HepG2 (cell line): ENCODE data around the gene ANKRD52. TPM values are rescaled to one million over a fixed set of nuclear protein-coding genes. Genes with fewer than 3 reads are reported as not detected.

Source experiments
- FOXC1 ChIP-seq: sonication (generic); formaldehyde crosslinking; IDR thresholded peaks from 2 replicates; pipeline ENCODE4 v1.8.0; 2022; ENCODE audit warnings: mild to moderate bottlenecking, missing genetic modification reagents, borderline replicate concordance
- HMG20B ChIP-seq: conservative IDR thresholded peaks from 2 replicates; pipeline ENCODE4 v1.6.1; 2016; ENCODE audit warnings: missing genetic modification reagents, missing compliant biosample characterization
- MIER3 ChIP-seq: IDR thresholded peaks from 2 replicates; pipeline ENCODE4 v1.6.1; 2016; ENCODE audit warnings: missing compliant biosample characterization, borderline replicate concordance
- NCOA2 ChIP-seq: sonication (generic); formaldehyde crosslinking; IDR thresholded peaks from 2 replicates; pipeline ENCODE4 v1.8.0; 2022; ENCODE audit warnings: inconsistent platforms
- PPARG ChIP-seq: conservative IDR thresholded peaks from 2 replicates; pipeline ENCODE4 v1.6.1; 2016; ENCODE audit warnings: missing biosample characterization, missing genetic modification reagents
- RBM39 ChIP-seq: fragments of 200-400 bp; formaldehyde crosslinking; IDR thresholded peaks from one replicate; pipeline ENCODE4 v1.6.1; 2018; ENCODE audit warnings: antibody characterized with exemption, mild to moderate bottlenecking, low read depth, low read length; ENCODE audit not compliant: poor library complexity, severe bottlenecking
- SIN3A ChIP-seq: IDR thresholded peaks from 2 replicates; pipeline ENCODE4 v1.6.1; 2011; ENCODE audit warnings: low read depth, mild to moderate bottlenecking, control low read depth, low read length, borderline replicate concordance
- SIN3B ChIP-seq: fragments of 150-350 bp; IDR thresholded peaks from 2 replicates; pipeline ENCODE4 v1.6.1; 2014; ENCODE audit warnings: low read length
- SKI ChIP-seq: fragments of 450-650 bp; IDR thresholded peaks from one replicate; pipeline ENCODE4 v1.6.1; 2018; ENCODE audit warnings: mild to moderate bottlenecking; ENCODE audit not compliant: partially characterized antibody
- YY1 ChIP-seq: IDR thresholded peaks from 2 replicates; pipeline ENCODE4 v1.6.1; 2011; ENCODE audit warnings: low read length, low read depth, moderate library complexity, mild to moderate bottlenecking; ENCODE audit not compliant: insufficient read depth, insufficient replicate concordance
- ZNF451 ChIP-seq: sonication (generic); formaldehyde crosslinking; IDR thresholded peaks from 2 replicates; pipeline ENCODE4 v1.5.0; 2020; ENCODE audit warnings: mild to moderate bottlenecking, missing genetic modification reagents
- ZNF557 ChIP-seq: sonication (generic); formaldehyde crosslinking; IDR thresholded peaks from 2 replicates; pipeline ENCODE4 v1.4.0; 2020; ENCODE audit warnings: missing genetic modification reagents
- ZNF713 ChIP-seq: sonication (generic); formaldehyde crosslinking; IDR thresholded peaks from 2 replicates; pipeline ENCODE4 v1.4.0; 2020; ENCODE audit warnings: mild to moderate bottlenecking, missing genetic modification reagents
- polyA plus RNA-seq, 8 experiments: library from polyadenylated mRNA; depleted of rRNA in 3 of 8; stranded (reverse) in 7 of 8; unstranded in 1 of 8; fragments of >200 nt; fragmentation: Illumina TruSeq in 4 of 8; extraction: Trizol in 4 of 8; gene quantifications; 2 replicates each; pipeline versions ENCODE4 v1.2.1 to v1.2.3, GENCODE V29; 2011 to 2016; ENCODE audit warnings: low read depth in 4 of 8, missing spikeins in 1 of 8, mixed read lengths in 1 of 8; ENCODE audit not compliant: insufficient read depth in 1 of 8
- total RNA-seq, 5 experiments: library from RNA; depleted of rRNA; stranded (reverse); fragments of >200 nt; fragmentation: Illumina TruSeq; extraction: Trizol; gene quantifications; 2 replicates each; pipeline ENCODE4 v1.2.3, GENCODE V29; 2016; ENCODE audit warnings: low read depth in 1 of 5
- TF ChIP-seq, protein P1 (sequence below): sonication (generic); formaldehyde crosslinking; IDR thresholded peaks from 2 replicates; pipeline ENCODE4 v1.4.0; 2020; ENCODE audit warnings: mild to moderate bottlenecking, missing genetic modification reagents
- TF ChIP-seq, protein P2 (sequence below): sonication (generic); formaldehyde crosslinking; IDR thresholded peaks from 2 replicates; pipeline ENCODE4 v1.8.0; 2022; ENCODE audit warnings: mild to moderate bottlenecking, missing genetic modification reagents; ENCODE audit not compliant: insufficient replicate concordance
- TF ChIP-seq, protein P3 (sequence below): sonication (generic); formaldehyde crosslinking; conservative IDR thresholded peaks from 2 replicates; pipeline ENCODE4 v1.4.0; 2020; ENCODE audit warnings: mild to moderate bottlenecking, missing genetic modification reagents, moderate library complexity

Gene ANKRD52
- total and polyA plus RNA-seq, 2 of the 13 experiments (the other 11 are each of a cell fraction or from before 2014, with no cell fraction given): 7.8 to 9.2 TPM

DNA sequence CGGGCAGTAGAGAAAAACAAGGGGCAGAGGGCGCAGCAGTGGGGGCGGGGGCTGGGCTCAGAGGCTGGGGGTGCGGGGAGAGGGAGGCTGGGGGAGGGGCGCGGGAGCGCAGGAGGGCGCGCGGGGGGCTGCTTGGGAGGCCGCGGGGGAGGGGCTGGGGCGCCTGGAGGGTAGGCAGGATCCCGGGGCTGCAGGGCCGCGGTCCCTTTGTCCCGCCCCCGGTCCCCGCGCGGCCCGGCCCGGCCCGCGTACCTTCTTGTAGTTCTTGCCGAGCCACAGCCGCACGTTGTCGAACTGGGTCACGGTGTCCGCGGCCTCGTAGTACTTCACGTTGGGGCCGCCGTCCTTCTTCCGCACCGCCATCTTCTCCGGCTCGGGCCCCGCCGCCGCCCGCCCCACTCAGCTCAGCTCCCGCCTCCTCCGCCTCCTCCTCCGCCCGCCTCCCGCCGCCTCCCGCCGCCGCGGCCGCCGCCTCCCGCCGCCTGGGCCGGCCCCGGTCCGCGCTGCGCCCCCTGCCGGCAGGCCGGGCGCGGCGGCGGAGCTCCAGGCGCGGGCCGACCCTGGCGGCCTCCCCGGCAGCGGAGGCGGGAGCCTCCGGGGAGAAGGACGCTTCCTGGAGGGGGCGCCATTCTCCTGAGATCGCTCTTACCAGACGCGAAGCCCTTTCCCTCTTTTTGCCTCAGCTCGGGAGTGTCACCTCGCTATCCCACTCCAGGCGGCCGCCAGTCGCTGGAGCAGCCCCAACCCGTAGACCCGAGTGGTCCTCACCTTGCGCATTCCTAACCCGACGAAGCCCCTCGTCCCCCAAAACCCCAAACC, 68.9 kb downstream of the ANKRD52 start, which contains the start of gene SMARCC2 (continued):
- TF ChIP-seq, protein P1, sequence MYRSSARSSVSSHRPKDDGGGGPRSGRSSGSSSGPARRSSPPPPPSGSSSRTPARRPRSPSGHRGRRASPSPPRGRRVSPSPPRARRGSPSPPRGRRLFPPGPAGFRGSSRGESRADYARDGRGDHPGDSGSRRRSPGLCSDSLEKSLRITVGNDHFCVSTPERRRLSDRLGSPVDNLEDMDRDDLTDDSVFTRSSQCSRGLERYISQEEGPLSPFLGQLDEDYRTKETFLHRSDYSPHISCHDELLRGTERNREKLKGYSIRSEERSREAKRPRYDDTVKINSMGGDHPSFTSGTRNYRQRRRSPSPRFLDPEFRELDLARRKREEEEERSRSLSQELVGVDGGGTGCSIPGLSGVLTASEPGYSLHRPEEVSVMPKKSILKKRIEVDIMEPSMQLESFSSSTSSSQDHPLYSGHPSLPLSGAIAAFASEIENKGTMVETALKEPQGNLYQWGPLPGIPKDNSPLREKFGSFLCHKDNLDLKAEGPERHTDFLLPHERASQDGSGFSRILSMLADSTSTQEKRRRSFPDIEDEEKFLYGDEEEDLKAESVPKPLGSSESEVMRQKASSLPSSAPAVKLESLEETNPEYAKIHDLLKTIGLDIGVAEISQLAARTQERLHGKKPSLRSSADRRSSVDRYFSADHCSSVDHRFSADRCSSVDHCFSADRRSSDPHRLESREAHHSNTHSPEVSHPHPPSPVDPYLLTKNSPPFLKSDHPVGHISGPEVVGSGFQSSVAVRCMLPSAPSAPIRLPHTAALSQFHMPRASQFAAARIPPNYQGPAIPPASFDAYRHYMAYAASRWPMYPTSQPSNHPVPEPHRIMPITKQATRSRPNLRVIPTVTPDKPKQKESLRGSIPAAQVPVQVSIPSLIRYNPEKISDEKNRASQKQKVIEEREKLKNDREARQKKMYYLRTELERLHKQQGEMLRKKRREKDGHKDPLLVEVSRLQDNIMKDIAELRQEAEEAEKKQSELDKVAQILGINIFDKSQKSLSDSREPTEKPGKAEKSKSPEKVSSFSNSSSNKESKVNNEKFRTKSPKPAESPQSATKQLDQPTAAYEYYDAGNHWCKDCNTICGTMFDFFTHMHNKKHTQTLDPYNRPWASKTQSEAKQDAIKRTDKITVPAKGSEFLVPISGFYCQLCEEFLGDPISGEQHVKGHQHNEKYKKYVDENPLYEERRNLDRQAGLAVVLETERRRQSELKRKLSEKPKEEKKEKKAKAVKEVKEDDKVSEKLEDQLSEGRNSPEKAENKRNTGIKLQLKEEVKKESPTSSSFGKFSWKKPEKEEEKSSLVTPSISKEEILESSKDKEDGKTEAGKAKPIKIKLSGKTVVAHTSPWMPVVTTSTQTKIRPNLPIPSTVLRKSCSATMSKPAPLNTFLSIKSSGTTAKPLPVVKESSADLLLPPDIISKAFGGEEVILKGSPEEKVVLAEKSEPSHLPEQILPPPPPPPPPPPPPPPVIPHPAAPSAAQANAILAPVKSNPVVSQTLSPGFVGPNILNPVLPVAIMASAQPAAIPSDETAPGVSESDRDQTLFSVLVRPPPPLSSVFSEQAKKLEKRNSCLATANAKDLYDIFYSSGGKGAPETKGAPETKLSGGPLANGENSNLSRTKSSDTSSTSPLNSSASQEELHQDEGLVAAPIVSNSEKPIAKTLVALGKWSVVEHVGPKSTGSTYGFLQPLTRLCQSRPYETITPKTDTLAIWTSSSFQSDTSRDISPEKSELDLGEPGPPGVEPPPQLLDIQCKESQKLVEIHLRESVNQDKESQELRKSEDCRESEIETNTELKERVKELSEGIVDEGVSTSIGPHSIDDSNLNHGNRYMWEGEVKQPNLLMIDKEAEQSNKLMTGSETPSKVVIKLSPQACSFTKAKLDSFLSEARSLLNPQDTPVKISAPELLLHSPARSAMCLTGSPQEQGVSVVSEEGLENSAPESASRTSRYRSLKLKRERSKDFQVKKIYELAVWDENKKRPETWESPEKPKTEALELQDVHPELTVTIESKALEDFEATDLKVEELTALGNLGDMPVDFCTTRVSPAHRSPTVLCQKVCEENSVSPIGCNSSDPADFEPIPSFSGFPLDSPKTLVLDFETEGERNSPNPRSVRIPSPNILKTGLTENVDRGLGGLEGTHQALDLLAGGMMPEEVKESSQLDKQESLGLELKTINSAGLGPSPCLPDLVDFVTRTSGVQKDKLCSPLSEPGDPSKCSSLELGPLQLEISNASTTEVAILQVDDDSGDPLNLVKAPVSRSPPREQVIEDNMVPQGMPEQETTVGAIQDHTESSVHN (CRISPR knock-in tag): no peak
- TF ChIP-seq, protein P2, sequence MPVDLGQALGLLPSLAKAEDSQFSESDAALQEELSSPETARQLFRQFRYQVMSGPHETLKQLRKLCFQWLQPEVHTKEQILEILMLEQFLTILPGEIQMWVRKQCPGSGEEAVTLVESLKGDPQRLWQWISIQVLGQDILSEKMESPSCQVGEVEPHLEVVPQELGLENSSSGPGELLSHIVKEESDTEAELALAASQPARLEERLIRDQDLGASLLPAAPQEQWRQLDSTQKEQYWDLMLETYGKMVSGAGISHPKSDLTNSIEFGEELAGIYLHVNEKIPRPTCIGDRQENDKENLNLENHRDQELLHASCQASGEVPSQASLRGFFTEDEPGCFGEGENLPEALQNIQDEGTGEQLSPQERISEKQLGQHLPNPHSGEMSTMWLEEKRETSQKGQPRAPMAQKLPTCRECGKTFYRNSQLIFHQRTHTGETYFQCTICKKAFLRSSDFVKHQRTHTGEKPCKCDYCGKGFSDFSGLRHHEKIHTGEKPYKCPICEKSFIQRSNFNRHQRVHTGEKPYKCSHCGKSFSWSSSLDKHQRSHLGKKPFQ (CRISPR knock-in tag): peak; percentile 53
- TF ChIP-seq ZNF713 (CRISPR knock-in tag) (no peak), SIN3B (no peak), RBM39 (no peak), PPARG (CRISPR knock-in tag) (no peak), ZNF451 (CRISPR knock-in tag) (no peak), MIER3 (peak; percentile 11; the same call in 1 of the 2 replicates), HMG20B (CRISPR knock-in tag) (no peak), YY1 (peak; percentile 80), SKI (peak; percentile 57), FOXC1 (no peak), NCOA2 (CRISPR knock-in tag) (no peak), SIN3A (peak; percentile 48; the same call in 1 of the 2 replicates), ZNF557 (CRISPR knock-in tag) (no peak)
- TF ChIP-seq, protein P3, sequence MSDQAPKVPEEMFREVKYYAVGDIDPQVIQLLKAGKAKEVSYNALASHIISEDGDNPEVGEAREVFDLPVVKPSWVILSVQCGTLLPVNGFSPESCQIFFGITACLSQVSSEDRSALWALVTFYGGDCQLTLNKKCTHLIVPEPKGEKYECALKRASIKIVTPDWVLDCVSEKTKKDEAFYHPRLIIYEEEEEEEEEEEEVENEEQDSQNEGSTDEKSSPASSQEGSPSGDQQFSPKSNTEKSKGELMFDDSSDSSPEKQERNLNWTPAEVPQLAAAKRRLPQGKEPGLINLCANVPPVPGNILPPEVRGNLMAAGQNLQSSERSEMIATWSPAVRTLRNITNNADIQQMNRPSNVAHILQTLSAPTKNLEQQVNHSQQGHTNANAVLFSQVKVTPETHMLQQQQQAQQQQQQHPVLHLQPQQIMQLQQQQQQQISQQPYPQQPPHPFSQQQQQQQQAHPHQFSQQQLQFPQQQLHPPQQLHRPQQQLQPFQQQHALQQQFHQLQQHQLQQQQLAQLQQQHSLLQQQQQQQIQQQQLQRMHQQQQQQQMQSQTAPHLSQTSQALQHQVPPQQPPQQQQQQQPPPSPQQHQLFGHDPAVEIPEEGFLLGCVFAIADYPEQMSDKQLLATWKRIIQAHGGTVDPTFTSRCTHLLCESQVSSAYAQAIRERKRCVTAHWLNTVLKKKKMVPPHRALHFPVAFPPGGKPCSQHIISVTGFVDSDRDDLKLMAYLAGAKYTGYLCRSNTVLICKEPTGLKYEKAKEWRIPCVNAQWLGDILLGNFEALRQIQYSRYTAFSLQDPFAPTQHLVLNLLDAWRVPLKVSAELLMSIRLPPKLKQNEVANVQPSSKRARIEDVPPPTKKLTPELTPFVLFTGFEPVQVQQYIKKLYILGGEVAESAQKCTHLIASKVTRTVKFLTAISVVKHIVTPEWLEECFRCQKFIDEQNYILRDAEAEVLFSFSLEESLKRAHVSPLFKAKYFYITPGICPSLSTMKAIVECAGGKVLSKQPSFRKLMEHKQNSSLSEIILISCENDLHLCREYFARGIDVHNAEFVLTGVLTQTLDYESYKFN: no peak
